Measurements from ENCODE around the gene ZYG11B. TPM values are rescaled to one million over a fixed set of nuclear protein-coding genes. Genes with fewer than 3 reads are reported as not detected.

The ZYG11B gene
- total RNA-seq (2022; extraction: Qiagen RNA extraction; ENCODE audit: low read depth) = 1.9 to 5.3 TPM (median 4.6 TPM) in 5 replicates

DNA sequence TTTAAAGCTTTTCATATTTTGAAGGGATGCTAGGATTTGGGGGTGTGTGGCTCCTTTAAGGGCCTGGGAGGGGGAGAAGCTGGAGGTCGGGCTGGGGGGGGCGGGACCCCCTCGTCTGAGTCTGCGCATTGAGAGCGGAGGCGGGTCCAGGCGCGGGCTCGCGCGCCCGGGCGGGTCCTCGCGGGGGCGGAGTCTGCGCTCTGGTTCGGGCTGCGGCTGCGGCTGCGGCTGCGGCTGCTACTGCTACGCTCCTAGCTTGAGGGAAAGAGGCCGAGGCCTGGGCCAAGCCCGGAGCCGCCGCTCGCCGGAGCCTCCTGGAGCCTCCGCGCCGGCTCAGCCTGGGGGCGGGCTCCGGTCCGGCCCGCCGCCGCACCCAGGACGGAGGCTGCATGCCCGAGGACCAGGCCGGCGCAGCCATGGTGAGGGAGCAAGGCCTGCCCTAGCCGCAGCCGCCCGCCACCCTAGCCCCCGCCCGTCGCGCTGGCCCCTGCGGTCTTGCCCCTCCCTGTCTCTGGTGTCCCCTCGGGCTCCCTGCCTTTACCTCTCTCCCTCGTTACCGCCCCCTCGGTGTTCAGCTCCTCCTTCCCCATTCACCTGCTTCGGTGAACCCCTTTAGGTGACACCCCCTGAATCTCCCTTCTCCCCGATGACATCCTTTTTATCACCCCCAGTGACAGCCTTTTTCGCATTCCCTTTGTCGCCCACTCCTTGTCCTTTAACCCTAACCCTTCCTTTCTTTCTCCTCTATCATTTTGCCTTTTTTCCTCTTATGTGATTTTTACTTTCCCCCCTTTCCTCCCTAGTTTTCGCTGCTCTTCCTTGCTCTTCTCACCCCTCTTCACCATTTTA, at the start of gene ZYG11B:
Gene ZYG11B, plus strand, starts transcription at position 189 of the 849 bp plus-strand sequence. Its CDS starts 201 bp downstream, at position 390.

DNA sequence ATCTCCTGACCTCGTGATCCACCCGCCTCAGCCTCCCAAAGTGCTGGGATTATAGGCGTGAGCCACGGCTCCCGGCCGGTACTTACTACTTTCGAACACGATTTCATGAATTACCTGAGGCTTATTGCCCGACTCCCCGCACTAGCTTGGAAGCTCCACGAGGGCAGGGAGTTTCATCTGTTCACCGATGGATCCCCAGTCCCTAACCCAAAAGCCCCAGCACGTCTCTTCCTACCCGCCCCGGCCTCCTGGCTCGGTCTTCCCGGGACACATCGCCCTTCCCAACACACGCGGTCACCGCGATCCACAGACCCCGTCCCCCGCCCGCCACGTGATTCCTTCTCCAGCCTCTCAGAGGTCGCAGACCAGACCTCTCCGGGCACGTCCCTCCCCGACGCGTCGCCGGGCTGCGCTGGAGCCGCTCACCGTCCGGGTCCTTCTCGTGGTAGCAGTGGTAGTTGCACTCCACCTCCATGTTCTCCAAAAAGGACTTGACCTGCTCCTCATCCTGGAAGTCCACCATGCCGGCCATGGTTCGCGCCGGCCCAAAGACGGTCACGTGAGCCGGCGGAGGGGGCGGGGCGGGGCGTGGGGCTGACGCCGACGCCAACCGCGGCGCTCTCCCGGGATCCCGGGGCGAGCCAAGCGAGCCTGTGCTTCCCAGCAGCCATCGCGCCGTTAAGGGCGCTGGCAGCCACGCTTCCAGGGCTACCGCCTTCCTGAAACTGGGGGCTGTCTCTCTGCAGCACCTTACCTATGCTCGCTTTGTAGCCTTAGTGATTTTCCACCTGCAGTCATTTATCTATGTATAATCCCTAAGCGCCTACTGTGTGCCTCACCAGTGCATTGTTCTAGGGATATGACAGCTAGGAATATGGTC, 28.2 kb upstream of the ZYG11B start, which contains the start of gene COA7:
Gene COA7, minus strand, starts transcription at position 553 of the 880 bp plus-strand sequence. Its CDS starts 21 bp downstream, at position 532.

DNA sequence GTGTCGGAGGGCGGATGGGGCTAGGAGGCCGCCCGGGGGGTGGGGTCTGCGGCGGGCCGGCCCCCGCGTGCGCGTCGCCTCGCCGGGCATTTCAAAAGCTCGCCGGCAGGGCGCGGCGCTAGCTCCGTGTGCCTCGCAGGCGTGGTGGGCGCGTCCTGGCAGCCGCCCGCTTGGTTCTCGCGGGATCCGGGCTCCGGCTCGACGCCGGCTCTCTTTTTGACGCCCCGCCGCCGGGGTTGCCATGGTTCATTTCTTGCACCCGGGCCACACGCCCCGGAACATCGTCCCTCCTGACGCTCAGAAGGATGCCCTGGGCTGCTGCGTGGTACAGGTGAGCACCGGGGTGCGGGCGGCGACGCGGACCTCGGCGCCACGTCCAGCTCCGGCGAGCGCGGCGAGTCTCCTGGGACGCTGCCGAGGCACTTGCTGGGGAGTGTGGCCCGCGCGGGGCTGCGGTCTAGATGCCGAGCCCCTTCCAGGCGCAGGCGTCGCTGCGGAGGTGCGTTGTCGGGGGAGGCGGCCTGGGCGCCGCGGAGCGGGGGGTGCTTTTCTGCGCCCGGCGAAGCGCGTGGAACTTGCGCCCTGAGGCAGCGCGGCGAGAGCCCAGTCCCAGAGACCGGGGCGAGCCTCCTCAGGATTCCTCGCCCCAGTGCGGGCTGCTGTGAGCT, 116.5 kb downstream of the ZYG11B start, which contains the start of gene ZYG11A:
Gene ZYG11A, plus strand, starts transcription at position 118 of the 668 bp plus-strand sequence. Its CDS starts 124 bp downstream, at position 242.

Other genes starting within 250 kb of the ZYG11B start
- 14.9 to 20.3 TPM (median 17.6 TPM) in 5 replicates for gene TUT4, start 173.4 kb upstream of the ZYG11B start, total RNA-seq (2022; extraction: Qiagen RNA extraction; ENCODE audit: low read depth)
- 0.10 TPM in 1 of 5 replicates, not detected in the others for gene GPX7, start 124.1 kb upstream of the ZYG11B start, total RNA-seq (2022; extraction: Qiagen RNA extraction; ENCODE audit: low read depth)
- gene SHISAL2A, start 93.3 kb upstream of the ZYG11B start, total RNA-seq (2022; extraction: Qiagen RNA extraction; ENCODE audit: low read depth) = not detected in 5 replicates
- gene COA7, start 28.1 kb upstream of the ZYG11B start, total RNA-seq (2022; extraction: Qiagen RNA extraction; ENCODE audit: low read depth) = 18.3 to 22.6 TPM (median 20.9 TPM) in 5 replicates
- 1.5 to 2.6 TPM (median 2.5 TPM) in 5 replicates for gene ZYG11A, start 116.3 kb downstream of the ZYG11B start, total RNA-seq (2022; extraction: Qiagen RNA extraction; ENCODE audit: low read depth)
- gene ECHDC2, start 195.3 kb downstream of the ZYG11B start, total RNA-seq (2022; extraction: Qiagen RNA extraction; ENCODE audit: low read depth) = 7.4 to 13.0 TPM (median 10.9 TPM) in 5 replicates
- gene SCP2, start 200.8 kb downstream of the ZYG11B start, total RNA-seq (2022; extraction: Qiagen RNA extraction; ENCODE audit: low read depth) = 44.9 to 68.7 TPM (median 49.4 TPM) in 5 replicates

Data from A549 treated with RU486 at 1 μM for 4 hours (cell line).